Measurements from ENCODE around the gene CENPO.

DNA sequence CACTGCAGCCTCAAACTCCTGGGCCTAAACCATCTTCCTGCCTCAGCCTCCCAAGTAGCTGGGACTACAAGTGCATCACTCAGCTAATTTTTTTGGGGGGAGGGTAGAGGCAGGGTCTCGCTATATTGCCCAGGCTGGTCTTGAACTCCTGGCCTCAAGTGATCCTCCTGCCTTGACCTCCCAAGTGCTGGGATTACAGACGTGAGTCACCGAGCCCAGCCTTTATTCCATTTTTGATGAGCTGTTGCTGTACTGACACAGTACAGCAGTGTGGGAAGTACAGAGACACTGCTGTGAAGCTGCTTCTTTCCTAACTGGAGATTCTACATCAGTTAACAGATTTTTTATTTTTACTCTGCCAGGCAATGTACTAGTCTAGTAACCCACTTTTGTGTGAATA lies 18.9 kb upstream of the CENPO start:
- TF ChIP-seq POLR2A (IDR thresholded peaks at IDR 0.05; ENCODE audit: low read depth, low read length) (no peak), POLR2AphosphoS5 (IDR thresholded peaks at IDR 0.05; ENCODE audit: insufficient read depth, low read depth, low read length) (no peak), EZH2 (IDR thresholded peaks at IDR 0.05; ENCODE audit: borderline replicate concordance, low read depth, low read length, severe bottlenecking) (no peak), JUN (IDR thresholded peaks at IDR 0.05; ENCODE audit: borderline replicate concordance, insufficient read depth, insufficient read length, low read depth) (no peak), MYC (IDR thresholded peaks at IDR 0.05; ENCODE audit: low read depth, low read length) (no peak), FOS (IDR thresholded peaks at IDR 0.05; ENCODE audit: borderline replicate concordance, insufficient read depth, low read length) (no peak)
- TF ChIP-seq, protein P1, sequence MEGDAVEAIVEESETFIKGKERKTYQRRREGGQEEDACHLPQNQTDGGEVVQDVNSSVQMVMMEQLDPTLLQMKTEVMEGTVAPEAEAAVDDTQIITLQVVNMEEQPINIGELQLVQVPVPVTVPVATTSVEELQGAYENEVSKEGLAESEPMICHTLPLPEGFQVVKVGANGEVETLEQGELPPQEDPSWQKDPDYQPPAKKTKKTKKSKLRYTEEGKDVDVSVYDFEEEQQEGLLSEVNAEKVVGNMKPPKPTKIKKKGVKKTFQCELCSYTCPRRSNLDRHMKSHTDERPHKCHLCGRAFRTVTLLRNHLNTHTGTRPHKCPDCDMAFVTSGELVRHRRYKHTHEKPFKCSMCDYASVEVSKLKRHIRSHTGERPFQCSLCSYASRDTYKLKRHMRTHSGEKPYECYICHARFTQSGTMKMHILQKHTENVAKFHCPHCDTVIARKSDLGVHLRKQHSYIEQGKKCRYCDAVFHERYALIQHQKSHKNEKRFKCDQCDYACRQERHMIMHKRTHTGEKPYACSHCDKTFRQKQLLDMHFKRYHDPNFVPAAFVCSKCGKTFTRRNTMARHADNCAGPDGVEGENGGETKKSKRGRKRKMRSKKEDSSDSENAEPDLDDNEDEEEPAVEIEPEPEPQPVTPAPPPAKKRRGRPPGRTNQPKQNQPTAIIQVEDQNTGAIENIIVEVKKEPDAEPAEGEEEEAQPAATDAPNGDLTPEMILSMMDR (IDR thresholded peaks at IDR 0.05; ENCODE audit: extremely low read depth in 1 of 2, insufficient read depth in 1 of 2, low read depth in 1 of 2, low read length in 2 of 2): no peak

Data from endothelial cell of umbilical vein (primary cell).